ENCODE data around the gene RASAL2. TPM values are rescaled to one million over a fixed set of nuclear protein-coding genes. Genes with fewer than 3 reads are reported as not detected.

The RASAL2 gene
- total and polyA plus RNA-seq, 11 donors, result 6.2 to 112 (median 39.9) TPM

- Histone ChIP-seq H3K9me3 (no peaks in the 10 kb centered on the region), H3K4me1 (peaks cover 0 to 15% (median 12%) of the 10 kb centered on the region in 12 donors), H3K4me3 (no peak overlapping the region), H3K36me3 (peaks cover 0 to 21% (median 6%) of the 10 kb centered on the region in 9 donors), H3K27ac (no peak overlapping the region), H3K27me3 (no peaks in the 10 kb centered on the region)
- DNase-seq (no peak), ATAC-seq (no peak)
- intact Hi-C loops (cut with DNase I), result no loop called here
- TF ChIP-seq CTCF (IDR thresholded peaks at IDR 0.05) (no peak), POLR2A (IDR thresholded peaks at IDR 0.05) (no peak)
- WGBS, 4 donors, result 89 to 93% (median 91%) methylated on average over 10 of the region's 10 CpGs
These were observed 299.5 kb downstream of the RASAL2 start for GRCh38 chr1:178393370-178393769.

- Histone ChIP-seq H3K36me3 (peaks cover 0 to 3% (median 0%) of the 10 kb centered on the region in 9 donors), H3K27ac (no peak overlapping the region), H3K9me3 (no peaks in the 10 kb centered on the region), H3K4me3 (no peak overlapping the region), H3K4me1 (peaks cover 0 to 10% (median 0%) of the 10 kb centered on the region in 12 donors), H3K27me3 (no peaks in the 10 kb centered on the region)
- DNase-seq (no peak), ATAC-seq (no peak)
- intact Hi-C loops (cut with DNase I), result no loop called here
- TF ChIP-seq POLR2A (IDR thresholded peaks at IDR 0.05) (no peak), CTCF (IDR thresholded peaks at IDR 0.05) (peak in 1 of 12 donors; percentile 12)
These were observed 302.9 kb downstream of the RASAL2 start for GRCh38 chr1:178396789-178397188.

- H3K4me3 ChIP-seq, result no peak overlapping the region
- TF ChIP-seq CTCF (IDR thresholded peaks at IDR 0.05) (no peak), POLR2A (IDR thresholded peaks at IDR 0.05) (no peak)
- no peak for ATAC-seq
- 89 to 93% (median 91%) methylated on average over 2 of the region's 2 CpGs for WGBS, 4 donors
- H3K36me3 ChIP-seq, result no peaks in the 10 kb centered on the region
- DNase-seq, result no peak
- intact Hi-C loops (cut with DNase I), result no loop called here
- H3K9me3 ChIP-seq, result no peaks in the 10 kb centered on the region
- no peaks in the 10 kb centered on the region for H3K27me3 ChIP-seq
- no peak overlapping the region for H3K27ac ChIP-seq
- H3K4me1 ChIP-seq, result peaks cover 0 to 10% (median 0%) of the 10 kb centered on the region in 12 donors
These were observed 303.8 kb downstream of the RASAL2 start for GRCh38 chr1:178397678-178398077.

GRCh38 chr1:178399177-178399728, 305.3 kb downstream of the RASAL2 start:
- TF ChIP-seq CTCF (IDR thresholded peaks at IDR 0.05), result no peak
- no peak for TF ChIP-seq POLR2A (IDR thresholded peaks at IDR 0.05)
- Histone ChIP-seq H3K27me3 (no peaks in the 10 kb centered on the region), H3K4me3 (no peak overlapping the region), H3K36me3 (no peaks in the 10 kb centered on the region), H3K27ac (no peak overlapping the region), H3K9me3 (no peaks in the 10 kb centered on the region), H3K4me1 (peaks cover 0 to 10% (median 0%) of the 10 kb centered on the region in 12 donors)
- DNase-seq (no peak), ATAC-seq (peak in 1 of 4 donors; percentile 26)
- intact Hi-C loops (cut with DNase I), result no loop called here
- 93 to 99% (median 97%) methylated on average over 4 of the region's 4 CpGs for WGBS, 4 donors
